NT2/D1 (cell line): Measurements from ENCODE around the gene RORB.

Source experiments
- YY1 ChIP-seq: IDR thresholded peaks from 2 replicates; pipeline ENCODE4 v1.6.1; 2011; ENCODE audit not compliant: insufficient read length, insufficient read depth
- ZNF274 ChIP-seq: IDR thresholded peaks from 2 replicates; pipeline ENCODE4 v1.6.1; 2011; ENCODE audit warnings: mild to moderate bottlenecking, low read depth, low read length

- no peak for TF ChIP-seq ZNF274
- no peak for TF ChIP-seq YY1
These were observed 30.6 kb downstream of the RORB start for GRCh38 chr9:74527718-74528117.
